Osteocyte (in vitro differentiated cells): ENCODE data around the gene SOX11. TPM values are rescaled to one million over a fixed set of nuclear protein-coding genes. Genes with fewer than 3 reads are reported as not detected.

ENCODE experiments used
- DNase-seq: peaks from one replicate; pipeline ENCODE4 v3.0.0; 2021; ENCODE audit warnings: mixed read lengths; ENCODE audit not compliant: unreplicated experiment; ENCODE audit errors: extremely low spot score
- H3K27ac Mint-ChIP-seq: one replicate; pipeline ENCODE4 v1.8.0; 2021; ENCODE audit warnings: mild to moderate bottlenecking, mixed read lengths; ENCODE audit not compliant: unreplicated experiment
- H3K27me3 Mint-ChIP-seq: one replicate; pipeline ENCODE4 v1.8.0; 2021; ENCODE audit warnings: mixed read lengths; ENCODE audit not compliant: unreplicated experiment
- H3K36me3 Mint-ChIP-seq: one replicate; pipeline ENCODE4 v1.8.0; 2021; ENCODE audit warnings: mixed read lengths; ENCODE audit not compliant: unreplicated experiment
- H3K4me1 Mint-ChIP-seq: one replicate; pipeline ENCODE4 v1.8.0; 2021; ENCODE audit warnings: mixed read lengths; ENCODE audit not compliant: unreplicated experiment
- H3K4me3 Mint-ChIP-seq: one replicate; pipeline ENCODE4 v1.8.0; 2021; ENCODE audit warnings: mild to moderate bottlenecking, moderate library complexity, mixed read lengths; ENCODE audit not compliant: unreplicated experiment
- H3K9me3 Mint-ChIP-seq: one replicate; pipeline ENCODE4 v1.8.0; 2021; ENCODE audit warnings: mixed read lengths; ENCODE audit not compliant: unreplicated experiment
- CTCF ChIP-seq: fragments of 200-600 bp; sonication (generic); IDR thresholded peaks from 2 replicates; pipeline ENCODE4 v1.5.0; 2021; ENCODE audit warnings: antibody characterized with exemption, mild to moderate bottlenecking, moderate library complexity
- total RNA-seq: library from RNA; stranded (reverse); gene quantifications from 2 replicates; pipeline ENCODE4 v1.2.1, GENCODE V29; 2021

Gene SOX11
- total RNA-seq, 1 donor from 2014 or later = 71.7 TPM

GRCh38 chr2:5729416-5729815 is 37.2 kb downstream of the SOX11 start:
- TF ChIP-seq CTCF = no peak
- Mint-ChIP-seq H3K9me3 (no peaks in the 10 kb centered on the region), H3K36me3 (no peaks in the 10 kb centered on the region), H3K27me3 (no peaks in the 10 kb centered on the region), H3K4me1 (no peaks in the 10 kb centered on the region), H3K27ac (no peak overlapping the region), H3K4me3 (no peak overlapping the region)
- no peak for DNase-seq

- no peak overlapping the region for H3K4me3 Mint-ChIP-seq
- H3K27me3 Mint-ChIP-seq = no peaks in the 10 kb centered on the region
- no peaks in the 10 kb centered on the region for H3K9me3 Mint-ChIP-seq
- H3K27ac Mint-ChIP-seq = no peak overlapping the region
- DNase-seq = no peak
- no peaks in the 10 kb centered on the region for H3K36me3 Mint-ChIP-seq
- no peak for TF ChIP-seq CTCF
- H3K4me1 Mint-ChIP-seq = no peaks in the 10 kb centered on the region
Measured at GRCh38 chr2:5730386-5730785, 38.2 kb downstream of the SOX11 start.

GRCh38 chr2:5734859-5735520 is 42.8 kb downstream of the SOX11 start:
- TF ChIP-seq CTCF = no peak
- DNase-seq = no peak
- Mint-ChIP-seq H3K9me3 (no peaks in the 10 kb centered on the region), H3K27ac (no peak overlapping the region), H3K4me1 (no peaks in the 10 kb centered on the region), H3K36me3 (no peaks in the 10 kb centered on the region), H3K27me3 (no peaks in the 10 kb centered on the region), H3K4me3 (no peak overlapping the region)

GRCh38 chr2:5735521-5735861 is 43.3 kb downstream of the SOX11 start:
- no peak for TF ChIP-seq CTCF
- H3K4me1 Mint-ChIP-seq = no peaks in the 10 kb centered on the region
- no peak overlapping the region for H3K4me3 Mint-ChIP-seq
- no peaks in the 10 kb centered on the region for H3K27me3 Mint-ChIP-seq
- H3K36me3 Mint-ChIP-seq = no peaks in the 10 kb centered on the region
- DNase-seq = no peak
- H3K27ac Mint-ChIP-seq = no peak overlapping the region
- no peaks in the 10 kb centered on the region for H3K9me3 Mint-ChIP-seq

GRCh38 chr2:5736050-5736449 is 43.9 kb downstream of the SOX11 start:
- no peak overlapping the region for H3K27ac Mint-ChIP-seq
- H3K4me1 Mint-ChIP-seq = no peaks in the 10 kb centered on the region
- no peaks in the 10 kb centered on the region for H3K36me3 Mint-ChIP-seq
- DNase-seq = no peak
- H3K27me3 Mint-ChIP-seq = no peaks in the 10 kb centered on the region
- no peak for TF ChIP-seq CTCF
- H3K9me3 Mint-ChIP-seq = no peaks in the 10 kb centered on the region
- H3K4me3 Mint-ChIP-seq = no peak overlapping the region
